Prostate gland (tissue), 2 donors: ENCODE results near the gene NRXN3. TPM values are rescaled to one million over a fixed set of nuclear protein-coding genes. Genes with fewer than 3 reads are reported as not detected.

Experiments
- DNase-seq: peaks from one replicate; pipeline ENCODE4 v3.0.0-alpha.2; 2019; ENCODE audit warnings: low spot score
- H3K27ac ChIP-seq, 2 donors: fragments of 200-600 bp; sonication (generic); 2 replicates each; pipeline ENCODE4 v1.5.1; 2017 to 2019
- H3K27me3 ChIP-seq: fragments of 200-600 bp; sonication (generic); replicated peaks from 2 replicates; pipeline ENCODE4 v1.5.1; 2019; ENCODE audit not compliant: insufficient read depth
- H3K36me3 ChIP-seq, 2 donors: fragments of 200-600 bp; sonication (generic); 1 replicate in 1 of 2; 2 replicates in 1 of 2; pipeline versions ENCODE4 v1.5.1 to v1.8.1; 2017 to 2019
- H3K4me1 ChIP-seq: fragments of 200-600 bp; sonication (generic); replicated peaks from 2 replicates; pipeline ENCODE4 v1.5.1; 2019
- H3K4me3 ChIP-seq, 2 donors: fragments of 200-600 bp; sonication (generic); 2 replicates each; pipeline ENCODE4 v1.5.1; 2017 to 2019
- H3K9me3 ChIP-seq: fragments of 200-600 bp; sonication (generic); 2 replicates; pipeline ENCODE4 v1.5.1; 2017
- CTCF ChIP-seq, 4 experiments: fragments of 200-600 bp in 2 of 4; fragments of 450-650 bp in 2 of 4; sonication (generic) in 2 of 4; IDR thresholded peaks; 1 replicate in 3 of 4; 2 replicates in 1 of 4; pipeline ENCODE4 v1.5.1; 2016 to 2019; ENCODE audit warnings: antibody characterized with exemption in 4 of 4, mild to moderate bottlenecking in 2 of 4, moderate library complexity in 2 of 4
- POLR2A ChIP-seq: fragments of 450-650 bp; IDR thresholded peaks from one replicate; pipeline ENCODE4 v1.6.1; 2016; ENCODE audit warnings: antibody characterized with exemption, mild to moderate bottlenecking
- POLR2AphosphoS5 ChIP-seq: sonication (generic); formaldehyde crosslinking; IDR thresholded peaks from one replicate; pipeline ENCODE4 v1.6.1; 2017; ENCODE audit warnings: antibody characterized with exemption
- WGBS: methylation state at CpG from one replicate; pipeline ENCODE4 v1.1.5; 2018; 5-methylcytosine and 5-hydroxymethylcytosine counted together
- intact Hi-C: fragments of 100-400 bp; cut with DNase I; formaldehyde crosslinking; loops from one replicate; pipeline ENCODE4 v1.14.2; 2022
- total RNA-seq, 2 donors: library from RNA; depleted of rRNA; stranded (reverse); fragments of >200 nt; gene quantifications; one replicate each; pipeline ENCODE4 v1.1.0, GENCODE V29; 2016

The NRXN3 gene
- total RNA-seq, 2 donors from 2014 or later = 6.6 to 8.2 TPM

DNA sequence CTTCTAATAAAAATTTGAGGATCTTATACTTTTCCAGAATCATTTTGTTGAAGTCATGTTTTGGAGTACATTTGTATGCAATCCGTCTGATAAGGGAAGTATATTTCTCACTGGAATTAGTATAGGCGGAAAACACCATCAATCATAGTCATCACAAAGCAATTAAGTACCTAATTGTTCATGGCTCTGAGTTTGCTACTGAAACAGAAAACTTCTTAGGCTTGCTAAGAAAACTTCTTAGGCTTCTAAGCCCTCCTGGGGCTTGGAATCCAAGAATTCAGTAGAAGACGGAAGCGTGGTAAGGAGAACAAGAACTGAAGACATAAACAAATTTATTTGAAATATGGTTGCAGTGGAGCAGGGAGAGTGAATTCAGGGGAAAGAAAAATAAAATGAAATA is 1404.9 kb downstream of the NRXN3 start:
- no peak overlapping the region for H3K4me3 ChIP-seq
- no peaks in the 10 kb centered on the region for H3K9me3 ChIP-seq
- no peaks in the 10 kb centered on the region for H3K36me3 ChIP-seq
- TF ChIP-seq POLR2AphosphoS5 = no peak
- intact Hi-C loops = no loop called here
- H3K27me3 ChIP-seq = no peaks in the 10 kb centered on the region
- WGBS = 77% methylated on average over 4 of the region's 4 CpGs
- no peak for DNase-seq
- H3K4me1 ChIP-seq = no peaks in the 10 kb centered on the region
- H3K27ac ChIP-seq = no peak overlapping the region

GRCh38 chr14:79576424-79576823 is 1406.3 kb downstream of the NRXN3 start:
- WGBS = 68% methylated on average over 4 of the region's 4 CpGs

GRCh38 chr14:79578470-79578869 is 1408.3 kb downstream of the NRXN3 start:
- H3K4me3 ChIP-seq = no peak overlapping the region
- TF ChIP-seq CTCF (IDR thresholded peaks at IDR 0.05) = no peak
- no peak for TF ChIP-seq POLR2AphosphoS5
- TF ChIP-seq POLR2A = no peak
- no peak for DNase-seq
- H3K9me3 ChIP-seq = no peaks in the 10 kb centered on the region
- WGBS = 81% methylated on average over 3 of the region's 3 CpGs
- no peaks in the 10 kb centered on the region for H3K36me3 ChIP-seq
- H3K27me3 ChIP-seq = no peaks in the 10 kb centered on the region
- intact Hi-C loops = no loop called here
- H3K27ac ChIP-seq = no peak overlapping the region
- no peaks in the 10 kb centered on the region for H3K4me1 ChIP-seq

More at GRCh38 chr14:79576424-79576823, 1406.3 kb downstream of the NRXN3 start:
- TF ChIP-seq POLR2A = no peak
- DNase-seq = no peak
- Histone ChIP-seq H3K36me3 (no peaks in the 10 kb centered on the region), H3K9me3 (no peaks in the 10 kb centered on the region), H3K4me1 (no peaks in the 10 kb centered on the region), H3K27ac (no peak overlapping the region), H3K4me3 (no peak overlapping the region), H3K27me3 (no peaks in the 10 kb centered on the region)
- intact Hi-C loops = no loop called here

DNA sequence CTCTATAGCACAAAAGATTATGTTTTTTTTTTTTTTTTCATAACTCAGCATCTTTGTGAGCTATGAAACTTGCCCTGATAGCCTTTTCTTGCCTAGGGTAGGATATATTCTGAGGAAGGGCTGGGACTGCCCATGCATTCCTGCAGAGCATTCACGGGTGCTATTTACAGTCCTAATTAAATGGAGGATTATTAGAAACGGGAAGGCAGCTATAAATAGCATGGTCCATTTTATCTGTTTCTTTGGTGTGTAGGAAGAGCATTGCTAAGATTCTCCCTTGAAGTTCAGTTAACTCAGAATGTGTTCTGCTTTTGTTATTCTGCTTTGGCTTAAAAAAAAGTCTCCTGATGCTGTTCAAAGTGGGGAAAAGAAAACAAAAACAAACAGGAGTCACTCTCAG is 1410.2 kb downstream of the NRXN3 start:
- no peak overlapping the region for H3K27ac ChIP-seq
- DNase-seq = no peak
- no peaks in the 10 kb centered on the region for H3K36me3 ChIP-seq
- H3K27me3 ChIP-seq = no peaks in the 10 kb centered on the region
- TF ChIP-seq POLR2AphosphoS5 (no peak), CTCF (IDR thresholded peaks at IDR 0.05) (no peak), POLR2A (no peak)
- H3K4me3 ChIP-seq = no peak overlapping the region
- no peaks in the 10 kb centered on the region for H3K9me3 ChIP-seq
- intact Hi-C loops = no loop called here
- WGBS = 16% methylated on average over 2 of the region's 2 CpGs
- H3K4me1 ChIP-seq = no peaks in the 10 kb centered on the region

DNA sequence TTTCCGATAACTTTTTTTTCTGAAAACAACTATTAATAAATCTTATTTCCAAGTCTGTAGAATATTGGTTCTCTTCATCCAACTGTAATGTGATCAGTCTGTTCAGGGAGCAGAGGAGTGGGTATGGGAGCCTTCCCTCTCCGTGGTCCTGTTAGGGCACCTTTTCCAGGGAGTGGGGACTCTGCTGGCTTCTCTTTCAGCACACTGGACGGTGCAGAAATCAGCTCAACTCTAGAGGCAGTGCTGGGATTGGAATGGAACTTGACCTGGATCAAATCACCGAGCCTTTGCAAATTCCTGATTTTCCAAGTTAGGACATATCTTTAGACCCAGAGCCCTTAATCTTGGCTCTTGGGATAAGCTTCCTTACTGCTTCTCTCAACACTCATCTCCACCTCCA is 1410.7 kb downstream of the NRXN3 start:
- Histone ChIP-seq H3K9me3 (no peaks in the 10 kb centered on the region), H3K4me1 (no peaks in the 10 kb centered on the region), H3K36me3 (no peaks in the 10 kb centered on the region), H3K27me3 (no peaks in the 10 kb centered on the region), H3K27ac (no peak overlapping the region), H3K4me3 (no peak overlapping the region)
- no peak for TF ChIP-seq POLR2A
- no peak for TF ChIP-seq CTCF (IDR thresholded peaks at IDR 0.05)
- TF ChIP-seq POLR2AphosphoS5 = no peak
- intact Hi-C loops = no loop called here
- 80% methylated on average over 4 of the region's 4 CpGs for WGBS
- DNase-seq = no peak

DNA sequence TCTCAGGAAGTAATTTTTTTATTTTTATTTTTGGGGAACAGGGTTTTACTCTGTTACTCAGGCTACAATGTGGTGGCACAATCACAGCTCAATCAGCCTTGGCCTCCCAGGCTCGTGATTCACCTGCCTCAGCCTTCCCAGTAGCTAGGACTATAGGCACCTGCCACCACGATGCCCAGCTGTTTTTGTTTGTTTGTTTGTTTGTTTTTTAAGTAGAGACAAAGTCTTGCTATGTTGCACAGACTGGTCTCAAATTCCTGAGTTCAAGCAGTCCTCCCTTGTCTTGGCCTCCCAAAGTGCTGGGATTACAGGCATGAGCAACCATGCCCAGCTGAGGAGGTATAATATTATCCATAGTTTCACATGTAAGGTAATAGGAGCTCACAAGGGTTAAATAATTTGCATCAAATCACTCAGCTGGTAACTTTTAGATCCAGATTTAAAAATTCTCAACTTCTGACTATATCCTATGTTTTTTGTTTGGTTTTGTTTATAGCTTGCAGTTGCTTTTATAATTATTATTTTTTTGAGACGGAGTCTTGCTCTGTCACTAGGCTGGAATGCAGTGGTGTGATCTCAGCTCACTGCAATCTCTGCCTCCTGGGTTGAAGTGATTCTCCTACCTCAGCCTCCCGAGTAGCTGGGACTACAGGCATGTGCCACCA is 1411.9 kb downstream of the NRXN3 start:
- Histone ChIP-seq H3K27me3 (no peaks in the 10 kb centered on the region), H3K4me3 (no peak overlapping the region), H3K27ac (no peak overlapping the region), H3K36me3 (no peaks in the 10 kb centered on the region), H3K4me1 (no peaks in the 10 kb centered on the region), H3K9me3 (no peaks in the 10 kb centered on the region)
- TF ChIP-seq POLR2AphosphoS5 (no peak), CTCF (IDR thresholded peaks at IDR 0.05) (no peak), POLR2A (no peak)
- DNase-seq = no peak
- intact Hi-C loops = no loop called here
- WGBS = 77% methylated on average over 4 of the region's 4 CpGs
